Measurements from ENCODE around the gene POMT1. TPM values are rescaled to one million over a fixed set of nuclear protein-coding genes. Genes with fewer than 3 reads are reported as not detected.

POMT1 gene
- total RNA-seq, 1 experiment from 2014 or later: 15.8 TPM

DNA sequence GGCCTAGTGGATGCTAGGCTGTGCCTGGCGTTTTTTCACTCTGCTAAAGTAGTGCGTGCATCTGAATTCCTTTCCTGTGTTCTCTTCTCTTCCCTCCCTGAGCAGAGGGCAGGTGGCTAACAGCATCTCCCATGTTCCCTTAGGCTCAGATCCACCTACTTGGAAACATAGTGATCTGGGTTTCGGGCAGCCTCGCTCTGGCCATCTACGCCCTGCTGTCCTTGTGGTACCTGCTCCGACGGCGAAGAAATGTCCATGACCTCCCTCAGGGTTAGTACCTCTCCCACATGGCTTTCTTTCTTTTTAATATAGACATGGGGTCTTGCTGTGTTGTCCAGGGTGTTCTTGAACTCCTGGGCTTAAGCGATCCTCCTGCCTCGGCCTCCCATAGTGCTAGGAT is 18.5 kb downstream of the POMT1 start:
- no peak overlapping the region for H3K27ac Mint-ChIP-seq (ENCODE audit: unreplicated experiment)
- no TSS peak for BruUV-seq (replicated peaks)

DNA sequence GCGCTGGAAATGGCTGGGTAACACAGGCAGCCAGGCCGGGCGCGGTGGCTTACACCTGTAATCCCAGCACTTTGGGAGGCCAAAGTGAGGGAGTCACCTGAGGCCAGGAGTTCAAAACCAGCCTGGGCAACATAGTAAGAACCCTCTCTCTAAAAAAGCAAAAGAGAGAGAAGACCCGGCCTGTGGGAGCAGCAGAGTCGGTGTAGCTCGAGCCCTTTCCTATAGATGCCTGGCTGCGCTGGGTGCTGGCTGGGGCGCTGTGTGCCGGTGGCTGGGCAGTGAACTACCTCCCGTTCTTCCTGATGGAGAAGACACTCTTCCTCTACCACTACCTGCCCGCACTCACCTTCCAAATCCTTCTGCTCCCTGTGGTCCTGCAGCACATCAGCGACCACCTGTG is 19.1 kb downstream of the POMT1 start:
- no TSS peak for BruUV-seq (replicated peaks)
- Mint-ChIP-seq H3K4me1 (ENCODE audit: low read depth, unreplicated experiment) (no peaks in the 10 kb centered on the region), H3K27me3 (ENCODE audit: unreplicated experiment) (no peaks in the 10 kb centered on the region), H3K4me3 (ENCODE audit: low read depth, unreplicated experiment) (no peak overlapping the region), H3K9me3 (ENCODE audit: low read depth, unreplicated experiment) (no peaks in the 10 kb centered on the region), H3K27ac (ENCODE audit: unreplicated experiment) (no peak overlapping the region), H3K36me3 (ENCODE audit: insufficient read depth, unreplicated experiment) (peaks cover 26% of the 10 kb centered on the region)
- no peak for DNase-seq
- TF ChIP-seq, protein P1, sequence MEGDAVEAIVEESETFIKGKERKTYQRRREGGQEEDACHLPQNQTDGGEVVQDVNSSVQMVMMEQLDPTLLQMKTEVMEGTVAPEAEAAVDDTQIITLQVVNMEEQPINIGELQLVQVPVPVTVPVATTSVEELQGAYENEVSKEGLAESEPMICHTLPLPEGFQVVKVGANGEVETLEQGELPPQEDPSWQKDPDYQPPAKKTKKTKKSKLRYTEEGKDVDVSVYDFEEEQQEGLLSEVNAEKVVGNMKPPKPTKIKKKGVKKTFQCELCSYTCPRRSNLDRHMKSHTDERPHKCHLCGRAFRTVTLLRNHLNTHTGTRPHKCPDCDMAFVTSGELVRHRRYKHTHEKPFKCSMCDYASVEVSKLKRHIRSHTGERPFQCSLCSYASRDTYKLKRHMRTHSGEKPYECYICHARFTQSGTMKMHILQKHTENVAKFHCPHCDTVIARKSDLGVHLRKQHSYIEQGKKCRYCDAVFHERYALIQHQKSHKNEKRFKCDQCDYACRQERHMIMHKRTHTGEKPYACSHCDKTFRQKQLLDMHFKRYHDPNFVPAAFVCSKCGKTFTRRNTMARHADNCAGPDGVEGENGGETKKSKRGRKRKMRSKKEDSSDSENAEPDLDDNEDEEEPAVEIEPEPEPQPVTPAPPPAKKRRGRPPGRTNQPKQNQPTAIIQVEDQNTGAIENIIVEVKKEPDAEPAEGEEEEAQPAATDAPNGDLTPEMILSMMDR (IDR thresholded peaks at IDR 0.05; ENCODE audit: unreplicated experiment): no peak
- intact Hi-C loops (cut with micrococcal nuclease; ENCODE audit: unreplicated experiment): no loop called here
- CTCF ChIA-PET: no interaction called here

More for the DNA sequence above, 18.5 kb downstream of the POMT1 start:
- CTCF ChIA-PET: no interaction called here
- Mint-ChIP-seq H3K9me3 (ENCODE audit: low read depth, unreplicated experiment) (no peaks in the 10 kb centered on the region), H3K4me1 (ENCODE audit: low read depth, unreplicated experiment) (no peaks in the 10 kb centered on the region), H3K27me3 (ENCODE audit: unreplicated experiment) (no peaks in the 10 kb centered on the region), H3K36me3 (ENCODE audit: insufficient read depth, unreplicated experiment) (peaks cover 21% of the 10 kb centered on the region), H3K4me3 (ENCODE audit: low read depth, unreplicated experiment) (no peak overlapping the region)
- TF ChIP-seq, protein P1 (IDR thresholded peaks at IDR 0.05; ENCODE audit: unreplicated experiment): no peak
- intact Hi-C loops (cut with micrococcal nuclease; ENCODE audit: unreplicated experiment): no loop called here
- no peak for DNase-seq

DNA sequence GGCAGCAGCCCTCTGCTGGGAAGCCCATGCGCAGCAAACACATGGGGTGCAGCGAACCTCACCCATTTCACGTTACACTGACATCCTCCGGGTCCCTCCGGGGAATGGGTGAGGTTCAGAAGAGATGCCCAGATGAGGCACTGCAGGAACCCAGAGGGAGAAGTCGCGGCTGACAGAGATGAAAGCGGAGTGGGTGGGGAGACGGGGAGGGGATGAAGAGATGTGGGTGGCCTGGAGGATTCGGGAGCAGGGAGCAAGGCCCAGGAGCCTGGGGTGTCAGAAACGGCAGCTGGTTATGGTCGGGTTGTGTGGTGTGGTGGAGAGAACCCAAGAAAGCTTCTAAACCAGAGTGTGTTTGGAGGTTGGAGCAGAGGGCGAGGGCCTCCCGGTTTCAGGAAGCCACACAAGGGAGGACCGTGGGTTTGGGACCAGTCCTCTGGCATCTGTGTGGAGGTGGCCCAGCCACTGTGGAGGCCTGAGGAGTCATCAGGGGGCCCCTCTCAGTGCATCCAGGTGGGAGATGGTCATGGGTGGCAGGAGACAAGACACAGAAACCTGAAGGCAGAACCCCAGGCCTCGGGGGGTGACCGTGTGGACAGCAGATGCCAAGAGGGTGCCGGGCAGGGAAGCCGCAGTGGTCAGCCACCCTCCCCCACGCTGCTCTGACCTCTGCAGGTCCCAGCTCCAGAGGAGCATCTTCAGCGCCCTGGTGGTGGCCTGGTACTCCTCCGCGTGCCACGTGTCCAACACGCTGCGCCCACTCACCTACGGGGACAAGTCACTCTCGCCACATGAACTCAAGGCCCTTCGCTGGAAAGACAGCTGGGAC is 19.8 kb downstream of the POMT1 start:
- TF ChIP-seq, protein P1 (IDR thresholded peaks at IDR 0.05; ENCODE audit: unreplicated experiment): no peak
- no peak for DNase-seq
- Mint-ChIP-seq H3K36me3 (ENCODE audit: insufficient read depth, unreplicated experiment) (peaks cover 26% of the 10 kb centered on the region), H3K4me3 (ENCODE audit: low read depth, unreplicated experiment) (no peak overlapping the region), H3K27me3 (ENCODE audit: unreplicated experiment) (no peaks in the 10 kb centered on the region), H3K27ac (ENCODE audit: unreplicated experiment) (no peak overlapping the region), H3K4me1 (ENCODE audit: low read depth, unreplicated experiment) (no peaks in the 10 kb centered on the region), H3K9me3 (ENCODE audit: low read depth, unreplicated experiment) (no peaks in the 10 kb centered on the region)
- intact Hi-C loops (cut with micrococcal nuclease; ENCODE audit: unreplicated experiment): no loop called here
- CTCF ChIA-PET: no interaction called here
- BruUV-seq (replicated peaks): no TSS peak

- DNase-seq: no peak
- Mint-ChIP-seq H3K4me3 (ENCODE audit: low read depth, unreplicated experiment) (no peak overlapping the region), H3K27me3 (ENCODE audit: unreplicated experiment) (no peaks in the 10 kb centered on the region), H3K36me3 (ENCODE audit: insufficient read depth, unreplicated experiment) (peaks cover 26% of the 10 kb centered on the region), H3K9me3 (ENCODE audit: low read depth, unreplicated experiment) (no peaks in the 10 kb centered on the region), H3K27ac (ENCODE audit: unreplicated experiment) (no peak overlapping the region), H3K4me1 (ENCODE audit: low read depth, unreplicated experiment) (no peaks in the 10 kb centered on the region)
- intact Hi-C loops (cut with micrococcal nuclease; ENCODE audit: unreplicated experiment): no loop called here
- no TSS peak for BruUV-seq (replicated peaks)
- CTCF ChIA-PET: no interaction called here
- TF ChIP-seq, protein P1 (IDR thresholded peaks at IDR 0.05; ENCODE audit: unreplicated experiment): no peak
Observed at GRCh38 chr9:131523086-131523388, 20.3 kb downstream of the POMT1 start.
